ENCODE data around the gene ANXA1.
"Not testable (repeated sequence)": the region's sequence is repeated elsewhere in the genome, so short reads cannot be mapped to it uniquely, and the experiment has no call there.

GRCh38 chr9:73191109-73191508, 39.4 kb downstream of the ANXA1 start:
- not testable (repeated sequence) for TF ChIP-seq CTCF, POLR2A (IDR thresholded peaks at IDR 0.05)

All from uterus (tissue), 2 donors.